HCT116 (cell line): ENCODE data around the gene PRKAA1. TPM values are rescaled to one million over a fixed set of nuclear protein-coding genes. Genes with fewer than 3 reads are reported as not detected.

Experiments used
- ATAC-seq: fragments of 200-7000 bp; cut with Tn5 transposase; 2 replicates; pipeline ENCODE4 v1.9.1; 2020; ENCODE audit warnings: mild to moderate bottlenecking, moderate library complexity
- BruUV-seq: library from RNA; stranded (reverse); fragments of 400-500 nt; replicated peaks from 2 replicates; lab custom pipeline; 2021; lab: Mats Ljungman, UMichigan
- CTCF ChIA-PET: fragments of 300-600 bp; sonication (Branson Sonifier 250); formaldehyde crosslinking; loops from one replicate; lab custom pipeline; 2021; ENCODE audit warnings: antibody characterized with exemption; lab: Charles Lee
- POLR2A ChIA-PET: fragments of 300-600, 350-600 bp; sonication (Branson Sonifier 250); formaldehyde crosslinking; loops from one replicate; lab custom pipeline; 2021; ENCODE audit warnings: antibody characterized with exemption; lab: Charles Lee
- RAD21 ChIA-PET, 2 experiments: fragments of 300-600 bp; sonication (Branson Sonifier 250); formaldehyde crosslinking; loops; one replicate each; lab custom pipeline; 2023; ENCODE audit warnings: low total read pairs in 2 of 2; ENCODE audit not compliant: uncharacterized antibody in 2 of 2, unreplicated experiment in 2 of 2, low non-redundant PET in 1 of 2; lab: Charles Lee
- DNase-seq: peaks from one replicate; pipeline ENCODE4 v3.0.0-alpha.2; 2010; ENCODE audit warnings: low read depth, low spot score
- H2AFZ ChIP-seq: fragments of 200-600 bp; shearing (Covaris generic), sonication (generic); 2 replicates; pipeline ENCODE4 v1.6.1; 2017; ENCODE audit warnings: low read depth, mixed run types, mixed read lengths, antibody characterized with exemption, low read length; ENCODE audit not compliant: poor library complexity, severe bottlenecking
- H3K27ac ChIP-seq: 2 replicates; pipeline ENCODE4 v1.5.1; 2012; ENCODE audit warnings: low read depth, low read length
- H3K27me3 ChIP-seq: fragments of 200-600 bp; sonication (generic); 2 replicates; pipeline ENCODE4 v1.6.1; 2016; ENCODE audit warnings: mixed run types, low read length, mixed read lengths; ENCODE audit not compliant: insufficient read depth
- H3K36me3 ChIP-seq, 2 experiments: fragments of 200-500 bp in 1 of 2; fragments of 200-600 bp in 1 of 2; sonication (Bioruptor generic) in 1 of 2; sonication (generic) in 1 of 2; 2 replicates each; pipeline versions ENCODE4 v1.5.1 to v1.6.1; 2014 to 2016; ENCODE audit warnings: low read length in 2 of 2, inconsistent platforms in 1 of 2, mixed read lengths in 1 of 2, mixed run types in 1 of 2; ENCODE audit not compliant: insufficient read depth in 2 of 2, control insufficient read depth in 1 of 2
- H3K4me1 ChIP-seq, 2 experiments: fragments of 200-600 bp in 1 of 2; sonication (generic) in 1 of 2; 2 replicates each; pipeline versions ENCODE4 v1.5.1 to v1.6.1; 2012 to 2017; ENCODE audit warnings: low read length in 2 of 2, inconsistent platforms in 1 of 2, mild to moderate bottlenecking in 1 of 2, mixed read lengths in 1 of 2, mixed run types in 1 of 2, moderate library complexity in 1 of 2; ENCODE audit not compliant: insufficient read depth in 2 of 2, control insufficient read depth in 1 of 2
- H3K4me2 ChIP-seq: fragments of 200-600 bp; sonication (generic); 2 replicates; pipeline ENCODE4 v1.6.1; 2017; ENCODE audit warnings: mixed run types, low read length, mixed read lengths
- H3K4me3 ChIP-seq, 2 experiments: fragments of 200-600 bp in 1 of 2; sonication (generic) in 1 of 2; replicated peaks in 1 of 2; 2 replicates each; pipeline ENCODE4 v1.5.1; 2011 to 2016; ENCODE audit warnings: low read length in 2 of 2, control low read depth in 1 of 2, low read depth in 1 of 2, mild to moderate bottlenecking in 1 of 2, mixed read lengths in 1 of 2, mixed run types in 1 of 2
- H3K79me2 ChIP-seq: fragments of 200-600 bp; sonication (generic); 2 replicates; pipeline ENCODE4 v1.6.1; 2017; ENCODE audit warnings: mild to moderate bottlenecking, mixed run types, low read length, moderate library complexity, mixed read lengths; ENCODE audit not compliant: insufficient read depth
- H3K9ac ChIP-seq: fragments of 200-600 bp; sonication (generic); 2 replicates; pipeline ENCODE4 v1.6.1; 2016; ENCODE audit warnings: low read length, mixed read lengths
- H3K9me2 ChIP-seq: fragments of 200-600 bp; sonication (generic), shearing (Covaris generic); 2 replicates; pipeline ENCODE4 v1.6.1; 2017; ENCODE audit warnings: mixed run types, mild to moderate bottlenecking, moderate library complexity; ENCODE audit not compliant: insufficient read depth
- H3K9me3 ChIP-seq, 2 experiments: fragments of 200-500 bp in 1 of 2; fragments of 200-600 bp in 1 of 2; sonication (Bioruptor generic) in 1 of 2; sonication (generic) in 1 of 2; 2 replicates each; pipeline ENCODE4 v1.6.1; 2014 to 2017; ENCODE audit warnings: low read length in 2 of 2, mixed read lengths in 2 of 2, inconsistent platforms in 1 of 2, low read depth in 1 of 2, mild to moderate bottlenecking in 1 of 2, mixed run types in 1 of 2, moderate library complexity in 1 of 2; ENCODE audit not compliant: control insufficient read depth in 1 of 2, insufficient read depth in 1 of 2
- H4K20me1 ChIP-seq: fragments of 200-600 bp; sonication (generic), shearing (Covaris generic); 2 replicates; pipeline ENCODE4 v1.6.1; 2017; ENCODE audit warnings: mixed run types, mild to moderate bottlenecking, moderate library complexity; ENCODE audit not compliant: insufficient read depth
- CTCF ChIP-seq, 3 experiments: fragments of 200-600 bp in 1 of 3; sonication (generic) in 1 of 3; IDR thresholded peaks in 2 of 3; conservative IDR thresholded peaks in 1 of 3; 2 replicates each; pipeline ENCODE4 v1.5.1; 2012 to 2017; ENCODE audit warnings: low read depth in 2 of 3, low read length in 2 of 3, antibody characterized with exemption in 1 of 3, borderline replicate concordance in 1 of 3, control low read depth in 1 of 3, mild to moderate bottlenecking in 1 of 3, mixed read lengths in 1 of 3, mixed run types in 1 of 3, moderate library complexity in 1 of 3; ENCODE audit not compliant: insufficient read depth in 1 of 3
- EZH2 ChIP-seq: fragments of 200-600 bp; sonication (generic); IDR thresholded peaks from 2 replicates; pipeline ENCODE4 v1.6.1; 2017; ENCODE audit warnings: antibody characterized with exemption, mixed run types
- RAD21 ChIP-seq: IDR thresholded peaks from 2 replicates; pipeline ENCODE4 v1.6.1; 2012; ENCODE audit warnings: low read depth, mild to moderate bottlenecking
- REST ChIP-seq: IDR thresholded peaks from 2 replicates; pipeline ENCODE4 v1.6.1; 2012; ENCODE audit warnings: low read depth
- intact Hi-C: fragments of 100-400 bp; cut with micrococcal nuclease; formaldehyde crosslinking; loops from 2 replicates; pipeline ENCODE4 v1.10.0; 2022
- total RNA-seq: library from RNA; stranded (reverse); gene quantifications from one replicate; pipeline ENCODE4 v1.2.1, GENCODE V29; 2021; ENCODE audit not compliant: unreplicated experiment

PRKAA1 gene
- total RNA-seq, 1 experiment from 2014 or later, result 53.5 TPM

- Histone ChIP-seq H3K27me3 (no peaks in the 10 kb centered on the region), H3K9me3 (no peaks in the 10 kb centered on the region), H3K4me2 (peak overlapping the region; percentile 31), H3K36me3 (no peaks in the 10 kb centered on the region), H3K4me3 (no peak overlapping the region), H3K27ac (no peak overlapping the region), H3K9me2 (no peaks in the 10 kb centered on the region), H2AFZ (no peak overlapping the region), H3K4me1 (peaks cover 0 to 17% of the 10 kb centered on the region in 2 experiments; a peak in 1 of 4 replicates), H4K20me1 (no peaks in the 10 kb centered on the region), H3K9ac (no peak overlapping the region), H3K79me2 (no peaks in the 10 kb centered on the region)
- BruUV-seq, result no TSS peak
- ChIA-PET POLR2A (no interaction called here), CTCF (interaction anchor here (1.1 kb wide), 1 partner anchor 46 kb away, joined by 3 read pairs; no protein-coding TSS in a partner anchor), RAD21 (no interaction called here)
- ATAC-seq (no peak), DNase-seq (no peak)
- TF ChIP-seq RAD21, result no peak
- no peak for TF ChIP-seq CTCF (IDR thresholded peaks at IDR 0.05 in 2 of 3, conservative IDR thresholded peaks at IDR 0.05 in 1 of 3; ENCODE audit: borderline replicate concordance in 1 of 3, insufficient read depth in 1 of 3, low read depth in 2 of 3, low read length in 2 of 3)
- no peak for TF ChIP-seq EZH2
- no peak for TF ChIP-seq REST
- intact Hi-C loops, result loop anchor here (5.0 to 10.0 kb wide), 2 partner anchors 1158 to 1520 kb away; partner anchors contain the start of gene FYB1
These were observed 63.2 kb downstream of the PRKAA1 start for GRCh38 chr5:40734986-40735385.
